Lung microvascular endothelial cell (primary cell): ENCODE data around the gene CAPN14. TPM values are rescaled to one million over a fixed set of nuclear protein-coding genes. Genes with fewer than 3 reads are reported as not detected.

Source experiments
- DNase-seq, 2 donors: peaks; one replicate each; pipeline versions ENCODE4 v3.0.0 to v3.0.0-alpha.2; 2010; ENCODE audit warnings: low read depth in 2 of 2
- total RNA-seq: library from RNA; depleted of rRNA; stranded (reverse); fragments of >200 nt; gene quantifications from 2 replicates; pipeline ENCODE4 v1.2.1, GENCODE V29; 2014

The CAPN14 gene, protein sequence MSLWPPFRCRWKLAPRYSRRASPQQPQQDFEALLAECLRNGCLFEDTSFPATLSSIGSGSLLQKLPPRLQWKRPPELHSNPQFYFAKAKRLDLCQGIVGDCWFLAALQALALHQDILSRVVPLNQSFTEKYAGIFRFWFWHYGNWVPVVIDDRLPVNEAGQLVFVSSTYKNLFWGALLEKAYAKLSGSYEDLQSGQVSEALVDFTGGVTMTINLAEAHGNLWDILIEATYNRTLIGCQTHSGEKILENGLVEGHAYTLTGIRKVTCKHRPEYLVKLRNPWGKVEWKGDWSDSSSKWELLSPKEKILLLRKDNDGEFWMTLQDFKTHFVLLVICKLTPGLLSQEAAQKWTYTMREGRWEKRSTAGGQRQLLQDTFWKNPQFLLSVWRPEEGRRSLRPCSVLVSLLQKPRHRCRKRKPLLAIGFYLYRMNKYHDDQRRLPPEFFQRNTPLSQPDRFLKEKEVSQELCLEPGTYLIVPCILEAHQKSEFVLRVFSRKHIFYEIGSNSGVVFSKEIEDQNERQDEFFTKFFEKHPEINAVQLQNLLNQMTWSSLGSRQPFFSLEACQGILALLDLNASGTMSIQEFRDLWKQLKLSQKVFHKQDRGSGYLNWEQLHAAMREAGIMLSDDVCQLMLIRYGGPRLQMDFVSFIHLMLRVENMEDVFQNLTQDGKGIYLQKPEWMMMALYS
- total RNA-seq: under 0.01 TPM in 1 of 2 replicates, not detected in the other

DNA sequence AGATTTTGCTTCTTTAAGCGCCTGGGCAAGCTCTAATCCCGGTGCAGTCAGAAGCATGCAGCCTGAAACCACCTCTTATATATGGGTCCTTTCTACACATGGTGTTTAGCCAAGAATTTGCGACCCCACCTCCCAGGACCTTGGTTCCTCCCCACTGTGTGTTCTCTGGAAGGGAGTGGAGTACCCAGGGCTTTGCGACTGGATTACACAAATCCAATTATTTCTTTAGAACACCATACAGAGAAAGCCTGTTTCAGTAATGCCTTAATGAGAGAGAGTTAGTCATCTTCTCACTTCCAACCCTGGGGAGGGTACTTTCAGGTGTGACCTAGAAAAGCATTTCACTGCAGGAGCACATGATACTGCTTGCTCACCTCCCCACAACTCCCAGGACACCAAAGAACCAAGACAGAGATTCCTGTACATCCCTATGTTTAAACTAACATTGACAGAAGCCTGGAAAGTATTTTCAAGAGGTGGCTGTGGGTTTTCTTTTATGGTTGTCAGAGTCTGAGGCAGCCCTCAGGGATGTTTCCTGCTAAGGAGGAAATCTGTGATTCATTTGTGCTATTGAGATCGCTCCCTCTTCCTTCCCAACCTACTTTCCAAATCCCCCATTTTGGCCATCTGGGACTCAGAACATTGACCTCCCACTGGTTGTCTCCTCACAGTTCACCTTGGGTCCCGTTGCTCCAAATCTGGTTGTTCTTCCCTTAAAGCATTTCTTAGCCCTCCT, at the start of gene CAPN14:
TSS of gene CAPN14 (minus strand) at position 51 of the 736 bp plus-strand sequence. CDS start 12,068 bp downstream, outside the sequence.
- DNase-seq: no peak

GRCh38 chr2:31266804-31267203, 49.5 kb upstream of the CAPN14 start:
- DNase-seq: no peak

- no peak for DNase-seq
Observed at GRCh38 chr2:31265234-31265633, 47.9 kb upstream of the CAPN14 start.

GRCh38 chr2:31263636-31264190, 46.4 kb upstream of the CAPN14 start:
- no peak for DNase-seq

- DNase-seq: no peak
Observed at GRCh38 chr2:31260870-31261269, 43.6 kb upstream of the CAPN14 start.

DNA sequence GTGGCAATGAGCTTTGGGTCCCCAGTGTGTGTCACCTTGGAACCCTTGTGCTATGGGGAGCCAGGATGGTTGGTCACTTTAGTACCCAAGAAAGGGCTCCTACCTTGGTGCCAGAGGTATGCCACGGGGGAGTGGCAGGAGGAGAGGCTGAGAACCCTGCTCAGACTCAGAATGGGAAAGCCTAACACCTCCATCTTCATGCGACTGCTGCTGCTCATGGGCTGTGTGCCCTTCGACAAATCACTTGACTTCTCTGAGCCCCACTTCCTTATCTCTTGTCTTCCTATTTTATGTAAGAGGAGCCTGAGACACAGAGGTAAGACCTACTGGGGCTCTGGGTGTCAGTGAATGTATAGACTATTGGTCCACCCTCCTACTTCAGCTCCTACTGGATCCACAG, 41.8 kb upstream of the CAPN14 start:
- no peak for DNase-seq

DNA sequence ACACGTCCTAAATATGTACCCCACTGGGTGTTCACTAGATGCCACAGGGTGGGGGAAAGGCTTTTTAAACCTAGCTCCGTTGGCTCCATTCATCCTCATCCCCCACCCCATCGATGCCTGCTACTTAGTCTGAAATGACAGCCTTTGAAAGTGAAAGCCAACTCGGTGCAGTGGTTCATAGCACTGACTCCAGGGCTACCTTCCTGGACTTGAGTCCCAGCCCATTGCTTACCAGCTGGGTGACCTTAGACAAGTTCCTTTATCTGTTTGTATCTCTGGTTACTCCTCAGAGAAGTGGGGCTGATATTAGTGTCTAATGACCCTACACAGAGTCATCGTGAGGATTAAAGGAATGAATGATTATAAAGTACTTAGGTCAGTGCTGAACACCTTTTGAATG, 41.0 kb upstream of the CAPN14 start:
- no peak for DNase-seq

DNA sequence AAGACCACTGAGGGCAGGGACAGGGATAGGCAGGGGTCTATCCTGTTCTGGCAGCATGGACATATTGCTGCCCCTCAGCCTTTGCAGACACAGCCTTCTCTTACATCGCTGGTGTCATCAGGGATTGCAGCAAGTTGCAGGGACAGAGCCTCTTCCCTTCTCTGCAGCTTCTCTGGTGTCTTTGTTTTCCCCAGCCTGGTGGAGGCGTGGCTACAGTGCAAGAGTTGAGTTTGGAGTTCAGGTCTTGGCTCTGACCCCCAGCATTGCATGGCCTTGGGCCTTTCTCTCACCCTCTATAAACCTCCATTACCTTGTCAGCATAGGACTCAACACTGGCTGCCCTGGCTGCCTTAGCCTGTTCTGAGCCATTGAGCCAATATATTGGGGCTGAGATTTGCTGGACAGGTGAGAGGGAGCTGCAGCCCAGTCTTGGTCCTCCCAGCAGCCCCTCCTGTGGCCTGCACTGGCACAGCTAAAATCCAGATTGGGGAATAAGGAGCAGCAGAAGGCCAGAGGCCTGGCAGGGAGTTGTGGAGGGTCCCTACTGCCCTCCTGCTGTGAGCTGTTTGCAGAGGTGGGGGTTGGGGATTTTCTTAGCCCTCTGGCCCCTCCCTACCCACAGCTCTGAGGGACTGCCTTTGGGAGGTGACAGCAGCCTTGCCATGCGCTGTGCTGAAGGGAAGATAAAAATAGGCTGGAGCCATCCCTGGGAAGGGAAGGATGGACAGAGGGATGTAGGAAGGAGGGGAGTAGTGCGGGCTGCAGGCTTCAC, 39.5 kb upstream of the CAPN14 start:
- no peak for DNase-seq

- DNase-seq: no peak
Observed at GRCh38 chr2:31255911-31256571, 38.7 kb upstream of the CAPN14 start.

DNA sequence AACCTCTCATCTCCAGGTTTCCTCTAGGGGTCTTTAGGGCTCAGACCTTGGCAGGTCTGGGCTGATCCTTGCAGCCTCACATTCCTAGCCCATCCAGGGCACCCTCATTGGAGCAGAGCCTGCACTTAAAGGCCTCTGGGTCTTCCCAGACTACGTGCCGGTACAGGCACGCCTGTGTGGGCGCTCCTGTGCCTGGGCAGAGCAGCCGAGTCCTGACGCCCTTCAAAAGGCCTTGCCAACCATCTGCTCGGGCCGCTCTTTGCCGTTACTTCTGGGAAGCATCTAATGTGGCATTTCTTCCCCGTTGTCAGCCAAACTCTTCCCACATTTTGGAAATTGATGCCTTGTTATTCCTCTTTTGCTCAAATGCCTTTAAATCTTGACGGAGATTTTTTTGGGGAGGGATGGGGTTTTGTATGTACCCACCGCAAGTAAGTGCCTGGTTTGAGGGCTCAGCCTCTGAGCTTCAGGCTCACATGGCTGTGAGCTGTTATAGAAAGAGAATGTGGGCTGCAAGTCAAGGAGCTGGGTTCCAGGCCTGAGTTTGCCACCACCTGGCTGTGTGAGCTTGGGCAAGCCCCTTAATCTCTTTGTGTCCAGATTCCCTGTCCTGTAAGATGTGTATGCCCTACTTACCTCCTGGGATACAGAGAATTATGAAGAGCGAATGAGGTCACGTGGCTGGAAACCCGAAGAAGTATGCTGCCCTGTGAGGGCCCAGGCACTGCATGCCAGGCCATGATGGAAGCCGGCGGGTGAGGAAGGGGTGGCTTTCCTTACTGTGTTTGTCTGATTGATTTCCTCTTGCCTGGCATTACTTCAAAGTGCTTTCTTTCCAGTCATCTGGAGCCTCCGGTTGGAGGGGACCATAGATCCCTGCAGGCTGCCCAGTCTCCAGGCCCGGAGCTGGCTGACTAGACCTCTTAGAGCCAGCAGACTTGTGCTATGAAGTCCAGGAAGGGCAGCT, 37.2 kb upstream of the CAPN14 start:
- no peak for DNase-seq

DNA sequence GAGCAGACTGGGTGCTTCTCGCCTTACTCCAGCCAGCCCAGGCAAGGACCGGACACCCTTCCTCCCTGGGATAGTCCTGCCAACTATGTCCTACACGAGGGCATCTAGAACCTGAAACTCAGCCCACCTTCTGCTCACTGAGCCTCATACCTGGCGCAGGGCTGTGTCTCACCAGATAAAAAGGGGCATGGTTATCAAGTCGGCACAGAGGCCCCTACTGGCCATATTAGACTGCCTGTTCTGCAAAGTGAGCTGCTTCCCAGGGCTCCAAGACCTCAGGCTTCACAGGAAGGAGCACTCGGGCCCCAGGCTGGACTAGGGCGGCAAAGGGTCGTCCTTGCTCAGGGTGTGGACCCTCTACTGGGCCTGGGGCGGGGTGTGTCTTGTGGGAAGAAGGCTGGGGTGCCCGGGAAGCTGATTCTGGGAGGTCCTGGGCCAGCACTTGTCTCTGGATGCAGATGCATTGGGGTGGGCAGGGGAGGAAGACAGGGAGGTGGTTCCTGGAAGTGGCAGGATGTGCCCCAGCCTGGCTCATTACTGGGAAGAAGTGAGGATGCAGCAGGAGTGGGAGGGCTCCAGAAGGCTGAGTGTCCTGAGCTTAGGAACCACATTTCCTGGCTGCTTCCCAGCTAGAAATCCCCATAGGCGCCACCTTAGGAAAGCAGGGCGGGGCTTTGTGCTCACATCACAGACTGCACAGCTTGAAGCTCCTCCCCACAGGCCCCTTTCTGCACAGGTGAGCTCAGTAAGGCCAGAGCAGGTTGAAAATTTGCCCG, 36.2 kb upstream of the CAPN14 start:
- no peak for DNase-seq

DNA sequence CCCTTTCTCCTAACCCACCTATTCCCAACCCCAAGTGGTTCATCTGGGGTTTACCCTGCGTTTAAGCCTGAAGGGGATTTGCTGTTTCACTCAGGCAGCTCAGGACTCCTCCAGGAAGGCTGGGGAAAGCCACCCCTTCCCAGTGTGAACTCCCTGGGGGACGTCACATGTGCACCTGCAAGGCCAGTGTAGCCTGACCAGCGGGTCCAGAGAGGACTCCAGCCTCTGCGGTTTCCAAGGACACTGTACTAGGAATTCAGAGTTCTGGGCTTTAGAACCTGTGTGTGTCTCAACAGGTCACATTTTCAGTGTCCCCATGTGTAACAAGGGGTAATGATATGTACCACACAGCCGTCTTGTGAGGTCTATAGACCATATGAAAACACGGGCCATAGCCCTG, 34.5 kb upstream of the CAPN14 start:
- DNase-seq: no peak

DNA sequence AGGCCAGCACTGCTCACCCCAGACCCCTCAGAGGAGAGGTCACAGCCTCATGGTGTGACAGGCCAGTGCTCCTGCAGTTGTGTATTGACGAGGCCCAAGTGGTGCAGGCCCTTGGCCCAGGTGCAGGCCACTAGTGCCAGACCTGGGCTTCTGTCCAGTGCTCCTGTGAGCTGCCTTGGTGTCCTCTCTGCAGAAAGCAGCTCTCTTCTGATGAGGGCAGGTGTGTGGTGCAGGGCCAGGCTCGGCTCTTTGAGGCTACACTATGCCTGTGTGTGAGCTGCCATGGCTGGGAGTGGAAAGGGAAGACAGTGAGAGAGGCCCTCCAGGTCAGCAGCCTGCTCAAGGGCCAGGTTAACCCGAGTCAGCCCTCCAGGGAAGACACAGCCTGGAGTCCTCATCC, 33.7 kb upstream of the CAPN14 start:
- no peak for DNase-seq

DNA sequence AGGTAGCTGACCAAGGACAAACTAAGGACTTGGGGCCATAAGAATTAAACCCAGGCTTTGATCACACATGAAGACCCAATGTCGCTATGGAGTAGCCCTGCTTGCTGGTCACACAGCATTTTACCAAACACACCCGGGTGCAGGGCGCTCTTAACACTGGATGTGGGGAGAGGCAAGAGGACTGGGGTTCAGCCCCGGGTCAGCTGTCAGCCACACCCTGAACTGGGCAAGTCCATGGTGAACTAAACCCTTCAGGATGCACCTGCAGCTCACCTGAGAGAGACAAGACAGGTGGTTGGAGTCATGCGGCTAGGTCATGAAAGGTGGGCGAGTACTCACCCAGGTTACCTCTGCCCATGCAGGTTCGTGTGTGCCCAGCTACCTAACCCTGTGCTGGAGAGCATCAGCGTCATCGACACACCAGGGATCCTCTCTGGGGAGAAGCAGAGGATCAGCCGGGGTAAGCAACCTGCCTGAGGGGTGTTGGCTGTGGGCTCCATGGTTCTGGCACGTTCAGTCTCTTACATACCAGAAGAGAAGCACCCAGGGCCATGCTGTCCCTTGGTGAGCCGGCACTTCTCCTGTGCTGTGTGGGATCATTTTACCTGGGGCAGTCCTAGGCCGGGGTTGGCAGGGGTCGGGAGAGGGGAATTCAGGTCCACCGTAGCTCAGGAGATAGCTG, 31.8 kb upstream of the CAPN14 start:
- no peak for DNase-seq

DNA sequence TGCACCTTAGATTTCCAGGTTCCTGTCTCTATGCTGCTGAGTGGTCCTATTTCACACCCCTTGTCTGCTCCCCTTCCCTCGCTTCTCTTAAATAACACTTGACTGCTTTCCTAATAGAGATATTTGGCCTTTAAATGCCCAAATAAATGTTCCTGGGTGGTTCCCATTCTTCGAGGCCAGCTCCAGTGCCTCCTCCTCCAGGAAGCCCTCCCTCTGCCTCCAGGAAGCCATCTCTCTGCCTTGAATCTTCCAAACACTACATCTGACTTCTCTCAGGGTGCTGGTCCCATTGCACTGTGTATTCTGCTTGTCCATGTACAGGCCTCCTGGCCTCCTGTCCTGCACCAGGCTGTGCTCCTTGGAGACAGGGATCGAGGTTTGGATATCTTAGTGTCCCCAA, 30.8 kb upstream of the CAPN14 start:
- no peak for DNase-seq

DNA sequence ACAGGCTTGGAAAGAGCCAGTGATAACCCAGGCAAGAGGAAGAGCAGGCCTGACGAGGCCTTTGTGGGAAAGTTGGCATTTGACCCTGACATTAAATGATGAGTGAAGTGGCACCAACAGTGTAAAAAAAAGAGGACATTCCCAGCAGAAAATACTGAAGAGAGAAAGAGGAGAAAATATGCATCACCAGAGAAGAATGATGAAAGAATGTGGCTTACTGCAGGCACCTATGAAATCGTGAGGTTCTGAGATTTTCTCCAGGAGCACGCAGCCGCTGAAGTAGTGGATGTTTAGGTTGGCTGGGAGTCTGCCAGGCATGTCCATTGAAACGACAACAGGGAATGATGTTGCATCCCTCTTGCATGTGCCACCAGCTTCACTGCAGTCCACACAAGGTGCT, 30.4 kb upstream of the CAPN14 start:
- no peak for DNase-seq

- DNase-seq: no peak
Observed at GRCh38 chr2:31246184-31246852, 29.0 kb upstream of the CAPN14 start.

DNA sequence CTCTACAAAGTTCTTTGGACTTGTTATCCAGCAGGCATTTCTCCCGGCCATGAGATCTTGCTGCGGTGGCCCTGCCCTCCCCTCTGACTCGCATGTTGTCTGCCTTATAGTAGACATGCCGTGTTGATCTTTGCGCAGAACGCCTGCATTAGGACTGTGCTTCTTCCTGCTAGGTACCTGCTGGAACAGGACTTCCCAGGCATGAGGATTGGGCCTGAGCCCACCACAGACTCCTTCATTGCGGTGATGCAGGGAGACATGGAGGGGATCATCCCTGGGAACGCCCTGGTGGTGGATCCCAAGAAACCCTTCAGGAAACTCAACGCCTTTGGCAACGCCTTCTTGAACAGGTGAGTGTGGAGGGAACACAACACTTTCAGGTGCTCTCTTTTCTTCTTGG, 26.8 kb upstream of the CAPN14 start:
- DNase-seq: no peak
